Measurements from ENCODE around the gene COIL. TPM values are rescaled to one million over a fixed set of nuclear protein-coding genes. Genes with fewer than 3 reads are reported as not detected.

COIL gene
- total RNA-seq, 3 donors from 2014 or later, result 8.8 to 23.0 (median 16.7) TPM

DNA sequence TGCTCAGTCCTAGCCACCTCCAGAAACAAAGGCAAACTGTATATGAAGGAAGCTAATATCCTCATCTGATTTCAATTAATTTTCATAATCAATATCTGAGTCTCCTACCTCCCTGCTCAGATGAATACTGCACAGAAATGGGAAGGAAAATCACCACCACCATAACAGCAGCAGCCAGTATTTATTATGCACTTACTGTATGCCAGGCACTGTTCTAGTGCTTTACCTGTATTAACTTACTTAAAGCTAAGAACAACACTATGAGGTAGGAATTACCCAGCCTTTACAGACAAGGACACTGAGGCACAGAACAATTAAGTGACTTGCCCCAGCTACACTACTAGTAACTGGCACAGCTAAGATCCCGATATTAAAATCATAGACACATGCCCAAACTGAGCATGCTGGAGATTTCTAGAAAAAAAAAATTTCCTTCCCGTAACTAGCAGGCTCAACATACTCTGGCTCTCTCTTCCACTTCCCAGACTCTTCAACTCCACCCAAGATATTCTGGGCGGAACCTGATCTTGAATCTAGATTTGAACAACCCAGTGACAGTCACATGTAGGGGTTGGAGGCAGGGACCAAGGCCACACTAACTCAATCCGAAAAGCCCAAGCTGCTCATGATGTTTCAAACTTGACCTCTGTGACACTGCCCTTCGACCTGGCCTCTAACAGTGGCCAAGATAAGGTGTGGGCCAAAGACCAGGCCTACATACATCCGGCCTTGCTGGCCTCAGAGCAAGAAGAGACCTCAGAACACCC lies 50.9 kb downstream of the COIL start:
- H3K4me3 ChIP-seq, result peak overlapping the region in 2 of 3 donors; percentile 7 to 9
- peaks cover 10% of the 10 kb centered on the region for H3K36me3 ChIP-seq
- DNase-seq (ENCODE audit: low spot score in 2 of 2), result no peak
- TF ChIP-seq, protein P1, sequence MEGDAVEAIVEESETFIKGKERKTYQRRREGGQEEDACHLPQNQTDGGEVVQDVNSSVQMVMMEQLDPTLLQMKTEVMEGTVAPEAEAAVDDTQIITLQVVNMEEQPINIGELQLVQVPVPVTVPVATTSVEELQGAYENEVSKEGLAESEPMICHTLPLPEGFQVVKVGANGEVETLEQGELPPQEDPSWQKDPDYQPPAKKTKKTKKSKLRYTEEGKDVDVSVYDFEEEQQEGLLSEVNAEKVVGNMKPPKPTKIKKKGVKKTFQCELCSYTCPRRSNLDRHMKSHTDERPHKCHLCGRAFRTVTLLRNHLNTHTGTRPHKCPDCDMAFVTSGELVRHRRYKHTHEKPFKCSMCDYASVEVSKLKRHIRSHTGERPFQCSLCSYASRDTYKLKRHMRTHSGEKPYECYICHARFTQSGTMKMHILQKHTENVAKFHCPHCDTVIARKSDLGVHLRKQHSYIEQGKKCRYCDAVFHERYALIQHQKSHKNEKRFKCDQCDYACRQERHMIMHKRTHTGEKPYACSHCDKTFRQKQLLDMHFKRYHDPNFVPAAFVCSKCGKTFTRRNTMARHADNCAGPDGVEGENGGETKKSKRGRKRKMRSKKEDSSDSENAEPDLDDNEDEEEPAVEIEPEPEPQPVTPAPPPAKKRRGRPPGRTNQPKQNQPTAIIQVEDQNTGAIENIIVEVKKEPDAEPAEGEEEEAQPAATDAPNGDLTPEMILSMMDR (IDR thresholded peaks at IDR 0.05), result no peak
- TF ChIP-seq POLR2A (IDR thresholded peaks at IDR 0.05) (no peak), POLR2AphosphoS5 (IDR thresholded peaks at IDR 0.05) (no peak)
- peaks cover under 1 to 5% of the 10 kb centered on the region in 2 donors for H3K4me1 ChIP-seq
- intact Hi-C loops (cut with DNase I; ENCODE audit: low total_unique reads), result no loop called here
- H3K27ac ChIP-seq, result peak overlapping the region; percentile 48 to 64
- no peaks in the 10 kb centered on the region for H3K9me3 ChIP-seq
- H3K27me3 ChIP-seq, result no peaks in the 10 kb centered on the region

DNA sequence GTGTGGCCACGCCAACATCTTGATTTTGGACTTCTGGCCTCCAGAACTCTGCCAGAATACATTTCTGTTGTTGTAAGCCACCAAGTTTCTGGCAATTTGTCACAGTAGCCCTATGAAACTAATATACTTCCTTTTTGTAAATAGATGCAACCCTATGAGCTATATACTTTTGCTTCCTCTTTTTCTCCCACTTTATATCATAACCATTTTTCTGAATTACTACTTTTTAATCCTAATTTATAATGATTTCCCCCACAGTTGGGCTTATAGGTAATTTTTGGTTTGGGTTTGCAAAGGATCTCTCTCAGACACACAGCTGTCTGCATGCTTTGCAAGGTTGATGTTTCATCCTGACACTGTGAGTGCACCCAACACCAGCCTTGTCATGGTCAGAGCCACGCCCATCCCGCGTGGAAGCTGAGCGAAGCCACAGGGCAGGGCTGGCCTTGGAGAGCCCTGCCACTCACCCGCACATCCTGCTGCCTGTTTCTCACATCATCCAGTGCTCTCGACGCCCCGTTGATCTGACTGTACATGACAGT lies 52.8 kb downstream of the COIL start:
- Histone ChIP-seq H3K9me3 (no peaks in the 10 kb centered on the region), H3K4me3 (no peak overlapping the region), H3K4me1 (peaks cover 0 to 5% of the 10 kb centered on the region in 2 donors), H3K27ac (no peak overlapping the region), H3K36me3 (peaks cover 10% of the 10 kb centered on the region), H3K27me3 (no peaks in the 10 kb centered on the region)
- intact Hi-C loops (cut with DNase I; ENCODE audit: low total_unique reads), result no loop called here
- no peak for DNase-seq (ENCODE audit: low spot score in 2 of 2)
- TF ChIP-seq, protein P1 (IDR thresholded peaks at IDR 0.05), result no peak
- TF ChIP-seq POLR2A (IDR thresholded peaks at IDR 0.05) (no peak), POLR2AphosphoS5 (IDR thresholded peaks at IDR 0.05) (peak in 1 of 3 donors; percentile 25)

DNA sequence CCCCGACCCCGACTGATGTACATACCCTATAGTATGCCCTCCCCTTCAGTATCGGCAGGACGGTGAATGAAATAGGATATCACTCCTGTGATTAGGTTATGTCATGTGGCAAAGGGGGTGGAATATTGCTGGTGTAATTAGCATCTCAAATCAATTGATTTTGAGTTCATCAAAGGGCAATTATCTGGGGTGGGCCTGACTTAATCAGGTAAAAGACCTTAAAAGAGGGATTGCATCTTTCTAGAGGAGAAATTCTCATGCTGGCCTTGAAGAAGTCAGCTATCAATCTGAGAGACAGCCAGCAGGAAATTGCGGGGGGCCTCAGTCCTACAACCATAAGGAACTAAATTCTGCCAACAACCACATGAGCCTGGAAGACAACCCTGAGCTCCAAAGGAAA lies 57.3 kb downstream of the COIL start:
- H3K9me3 ChIP-seq, result no peaks in the 10 kb centered on the region
- TF ChIP-seq POLR2A (IDR thresholded peaks at IDR 0.05) (no peak), POLR2AphosphoS5 (IDR thresholded peaks at IDR 0.05) (no peak)
- TF ChIP-seq, protein P1 (IDR thresholded peaks at IDR 0.05), result no peak
- H3K36me3 ChIP-seq, result peaks cover 10% of the 10 kb centered on the region
- intact Hi-C loops (cut with DNase I; ENCODE audit: low total_unique reads), result no loop called here
- DNase-seq (ENCODE audit: low spot score in 2 of 2), result no peak
- no peaks in the 10 kb centered on the region for H3K27me3 ChIP-seq
- H3K4me3 ChIP-seq, result no peak overlapping the region
- H3K4me1 ChIP-seq, result no peaks in the 10 kb centered on the region
- H3K27ac ChIP-seq, result no peak overlapping the region

DNA sequence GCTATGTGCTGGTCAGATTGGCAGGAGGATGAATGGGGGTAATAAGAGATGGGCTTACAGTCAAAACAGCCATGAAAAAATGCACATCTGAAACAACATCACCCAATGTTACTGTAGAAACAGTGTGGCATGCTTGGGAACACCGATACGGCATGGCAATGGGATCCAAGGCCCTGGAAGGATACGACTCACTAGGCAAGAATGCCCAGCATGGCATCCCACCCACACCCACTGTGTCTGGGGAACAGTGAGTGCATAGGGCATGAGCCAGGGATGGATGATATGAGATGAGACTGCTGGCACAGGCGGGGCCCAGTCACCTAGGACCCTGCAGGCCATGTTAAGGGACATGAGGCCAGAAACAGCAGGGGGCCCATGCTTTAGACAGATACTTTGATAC lies 58.5 kb downstream of the COIL start:
- TF ChIP-seq, protein P1 (IDR thresholded peaks at IDR 0.05), result no peak
- TF ChIP-seq POLR2A (IDR thresholded peaks at IDR 0.05), result no peak
- TF ChIP-seq POLR2AphosphoS5 (IDR thresholded peaks at IDR 0.05), result no peak
- no peak overlapping the region for H3K27ac ChIP-seq
- no peaks in the 10 kb centered on the region for H3K4me1 ChIP-seq
- H3K36me3 ChIP-seq, result peaks cover 2% of the 10 kb centered on the region
- DNase-seq (ENCODE audit: low spot score in 2 of 2), result no peak
- H3K27me3 ChIP-seq, result no peaks in the 10 kb centered on the region
- H3K9me3 ChIP-seq, result no peaks in the 10 kb centered on the region
- no peak overlapping the region for H3K4me3 ChIP-seq
- intact Hi-C loops (cut with DNase I; ENCODE audit: low total_unique reads), result no loop called here

DNA sequence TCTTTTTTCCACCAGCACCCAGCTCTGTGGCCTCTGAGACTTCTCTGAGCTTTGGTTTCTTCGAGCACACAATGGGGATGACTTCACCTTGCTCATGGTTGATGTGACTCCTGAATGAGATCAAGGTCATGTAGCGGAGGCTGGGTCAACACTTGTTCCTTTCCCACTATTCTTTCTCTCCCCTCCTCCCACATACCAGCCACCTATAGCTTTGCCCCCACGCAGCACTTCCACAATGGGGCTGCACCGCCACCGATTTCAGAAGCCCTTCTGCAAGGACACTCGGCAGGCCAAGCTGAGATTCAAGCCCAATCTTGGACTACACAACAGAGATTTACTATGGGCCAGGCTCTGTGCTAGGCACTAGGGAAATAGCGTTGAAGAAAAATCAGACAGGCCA lies 61.4 kb downstream of the COIL start:
- intact Hi-C loops (cut with DNase I; ENCODE audit: low total_unique reads), result no loop called here
- Histone ChIP-seq H3K27me3 (no peaks in the 10 kb centered on the region), H3K9me3 (no peaks in the 10 kb centered on the region), H3K4me3 (no peak overlapping the region), H3K4me1 (no peaks in the 10 kb centered on the region), H3K27ac (no peak overlapping the region), H3K36me3 (no peaks in the 10 kb centered on the region)
- TF ChIP-seq POLR2A (IDR thresholded peaks at IDR 0.05), result no peak
- TF ChIP-seq, protein P1 (IDR thresholded peaks at IDR 0.05), result no peak
- no peak for TF ChIP-seq POLR2AphosphoS5 (IDR thresholded peaks at IDR 0.05)
- no peak for DNase-seq (ENCODE audit: low spot score in 2 of 2)
